PC-3 (cell line): ENCODE results near the gene ZNF311.

Experiments
- EZH2 ChIP-seq: fragments of 300-600 bp; sonication (generic); IDR thresholded peaks from one replicate; pipeline ENCODE4 v1.6.1; 2017; ENCODE audit warnings: antibody characterized with exemption, mild to moderate bottlenecking, low read length; ENCODE audit not compliant: unreplicated experiment
- EZH2phosphoT487 ChIP-seq: fragments of 300-600 bp; sonication (generic); IDR thresholded peaks from 2 replicates; pipeline ENCODE4 v1.6.1; 2018; ENCODE audit warnings: mild to moderate bottlenecking, antibody characterized with exemption, low read length, borderline replicate concordance
- TF ChIP-seq, protein P1 (sequence below): fragments of 300-600 bp; sonication (generic); conservative IDR thresholded peaks from 2 replicates; pipeline ENCODE4 v1.5.1; 2017; ENCODE audit warnings: antibody characterized with exemption, low read depth, mild to moderate bottlenecking, low read length

DNA sequence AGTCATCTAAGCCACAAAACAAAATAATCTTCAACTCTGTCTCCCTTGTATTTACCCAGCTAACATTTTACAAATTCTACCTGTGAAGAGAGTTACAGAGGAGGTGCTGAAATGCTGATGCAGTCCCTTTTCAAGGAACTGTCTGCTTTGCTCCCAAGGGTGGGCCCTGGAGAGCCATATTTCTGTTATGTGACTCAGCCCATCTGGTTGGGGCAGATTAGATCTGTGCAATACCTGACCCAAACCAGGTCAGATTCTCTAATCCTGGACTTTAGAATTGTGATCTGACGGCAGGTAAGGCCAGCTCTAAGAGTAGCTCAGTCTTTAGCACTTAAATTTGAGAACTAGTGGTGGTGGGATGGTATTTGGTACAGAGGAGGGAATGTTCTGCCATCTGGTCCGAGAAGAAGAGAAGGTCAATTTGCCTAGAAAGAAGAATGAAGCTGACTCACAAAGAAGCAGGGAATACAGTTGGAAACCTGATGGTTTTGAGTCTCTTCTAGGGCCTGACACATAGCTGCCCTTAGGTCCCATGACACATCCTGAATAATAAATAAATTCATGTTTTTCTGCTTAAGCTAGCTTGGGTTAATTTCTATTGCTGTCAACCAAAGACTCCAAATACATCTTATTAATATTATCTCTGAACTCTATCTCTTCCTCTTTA lies 8.1 kb downstream of the ZNF311 start:
- TF ChIP-seq, protein P1, sequence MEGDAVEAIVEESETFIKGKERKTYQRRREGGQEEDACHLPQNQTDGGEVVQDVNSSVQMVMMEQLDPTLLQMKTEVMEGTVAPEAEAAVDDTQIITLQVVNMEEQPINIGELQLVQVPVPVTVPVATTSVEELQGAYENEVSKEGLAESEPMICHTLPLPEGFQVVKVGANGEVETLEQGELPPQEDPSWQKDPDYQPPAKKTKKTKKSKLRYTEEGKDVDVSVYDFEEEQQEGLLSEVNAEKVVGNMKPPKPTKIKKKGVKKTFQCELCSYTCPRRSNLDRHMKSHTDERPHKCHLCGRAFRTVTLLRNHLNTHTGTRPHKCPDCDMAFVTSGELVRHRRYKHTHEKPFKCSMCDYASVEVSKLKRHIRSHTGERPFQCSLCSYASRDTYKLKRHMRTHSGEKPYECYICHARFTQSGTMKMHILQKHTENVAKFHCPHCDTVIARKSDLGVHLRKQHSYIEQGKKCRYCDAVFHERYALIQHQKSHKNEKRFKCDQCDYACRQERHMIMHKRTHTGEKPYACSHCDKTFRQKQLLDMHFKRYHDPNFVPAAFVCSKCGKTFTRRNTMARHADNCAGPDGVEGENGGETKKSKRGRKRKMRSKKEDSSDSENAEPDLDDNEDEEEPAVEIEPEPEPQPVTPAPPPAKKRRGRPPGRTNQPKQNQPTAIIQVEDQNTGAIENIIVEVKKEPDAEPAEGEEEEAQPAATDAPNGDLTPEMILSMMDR: no peak
- TF ChIP-seq EZH2phosphoT487: no peak
- no peak for TF ChIP-seq EZH2
